Pancreas (tissue), 10 donors: ENCODE data around the gene KCNK5. TPM values are rescaled to one million over a fixed set of nuclear protein-coding genes. Genes with fewer than 3 reads are reported as not detected.

Experiments used
- ATAC-seq, 4 donors: fragments of 200-7000 bp; cut with Tn5 transposase; one replicate each; pipeline versions ENCODE4 v1.8.0 to v1.9.1; 2020; ENCODE audit warnings: mild to moderate bottlenecking in 4 of 4, moderate library complexity in 4 of 4
- DNase-seq, 6 donors: peaks; one replicate each; pipeline ENCODE4 v3.0.0-alpha.2; 2020
- FAIRE-seq: peaks from 2 replicates; lab custom pipeline; 2012; peaks lifted over from hg19 to GRCh38; lab: Jason Lieb, UNC
- H3K27ac ChIP-seq, 4 donors: fragments of 200-600 bp; sonication (generic); 1 replicate in 3 of 4; 2 replicates in 1 of 4; pipeline versions ENCODE4 v1.5.0 to v1.8.0; 2020
- H3K27me3 ChIP-seq, 4 donors: fragments of 200-600 bp; one replicate each; pipeline ENCODE4 v1.8.0; 2021
- H3K36me3 ChIP-seq, 3 donors: fragments of 200-600 bp; sonication (generic) in 1 of 3; one replicate each; pipeline versions ENCODE4 v1.5.0 to v1.8.0; 2020 to 2021
- H3K4me1 ChIP-seq, 3 donors: fragments of 200-600 bp; one replicate each; pipeline ENCODE4 v1.8.0; 2021
- H3K4me3 ChIP-seq, 4 donors: fragments of 200-600 bp; sonication (generic) in 2 of 4; one replicate each; pipeline versions ENCODE4 v1.5.0 to v1.8.0; 2020 to 2021
- H3K9me3 ChIP-seq, 4 donors: fragments of 200-600 bp; one replicate each; pipeline ENCODE4 v1.8.0; 2021
- WGBS, 2 donors: extraction: QIAGEN DNeasy Blood & Tissue Kit; methylation state at CpG; one replicate each; pipeline ENCODE4 v1.1.7; 2013; 5-methylcytosine and 5-hydroxymethylcytosine counted together
- intact Hi-C, 3 donors: fragments of 100-400 bp; cut with DNase I; formaldehyde crosslinking; loops; one replicate each; pipeline versions ENCODE4 v1.11.1 to v1.14.2; 2022
- polyA plus RNA-seq, 2 donors: library from polyadenylated mRNA; stranded (reverse); fragments of 200-250 nt; gene quantifications; one replicate each; pipeline ENCODE4 v1.2.3, GENCODE V29; 2013
- total RNA-seq, 6 donors: library from RNA; stranded (reverse); fragmentation: NEBNext Ultra II Directional in 4 of 6; extraction: Animal tissue kit (Norgen Biotek cat#: 25700) in 4 of 6; gene quantifications; one replicate each; pipeline versions ENCODE4 v1.2.1 to v1.2.4, GENCODE V29; 2021 to 2023
- TF ChIP-seq, protein P1 (sequence below), 4 donors: fragments of 200-600 bp; sonication (generic) in 3 of 4; IDR thresholded peaks; one replicate each; pipeline versions ENCODE4 v1.5.0 to v1.8.0; 2021; ENCODE audit warnings: antibody characterized with exemption in 4 of 4
- donor health status: healthy with polysubstance abuse.
- donor health status: DM: no; HTN: no; CAD: no; lungs with moderate emphysema.
- donor health status: DM: no; HTN: no; CAD: no.
- donor health status: control.
- donor health status: control.
- donor health status: Bipolar disorder and iron deficiency.
- donor health status: DM: yes; HTN: yes; CAD: no.
- donor health status: DM: no; HTN: no; CAD: no.
- donor health status: DM: no; HTN: no; CAD: no.
- donor health status: DM: yes; HTN: yes; CAD: no.

The KCNK5 gene
- total and polyA plus RNA-seq, 8 donors, result 10.8 to 32.4 (median 19.8) TPM

DNA sequence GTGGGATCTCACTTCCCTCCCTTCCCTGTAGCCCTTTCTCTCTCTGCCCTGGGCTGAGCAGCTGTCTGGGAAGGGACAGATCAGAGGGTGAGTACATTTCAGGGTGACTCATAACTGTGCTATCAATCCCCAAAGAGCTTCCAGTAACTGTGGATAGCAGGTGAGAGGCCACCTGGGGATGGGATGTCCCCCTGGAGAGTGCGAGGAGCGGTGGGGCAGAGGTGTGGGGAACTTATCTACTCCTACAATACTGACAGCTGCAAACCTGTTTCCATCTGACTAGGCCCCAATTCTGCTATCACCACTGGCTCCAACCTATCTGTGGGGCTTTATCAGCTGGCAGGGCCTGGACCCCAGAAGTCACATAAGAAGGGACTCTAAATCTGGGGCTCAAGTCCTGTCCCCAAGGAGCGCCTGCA, 32.6 kb downstream of the KCNK5 start:
- Histone ChIP-seq H3K4me3 (no peak overlapping the region), H3K36me3 (peaks cover 0 to 27% (median 0%) of the 10 kb centered on the region in 3 donors), H3K27me3 (no peaks in the 10 kb centered on the region), H3K9me3 (no peaks in the 10 kb centered on the region), H3K27ac (peak overlapping the region in 1 of 4 donors; percentile 37), H3K4me1 (peaks cover 11 to 15% (median 13%) of the 10 kb centered on the region in 3 donors)
- peak in 3 of 4 donors; percentile 25 to 39 (median 37) for ATAC-seq
- WGBS, 2 donors, result 88 to 90% methylated on average over 3 of the region's 3 CpGs
- intact Hi-C loops, result no loop called here
- TF ChIP-seq, protein P1, sequence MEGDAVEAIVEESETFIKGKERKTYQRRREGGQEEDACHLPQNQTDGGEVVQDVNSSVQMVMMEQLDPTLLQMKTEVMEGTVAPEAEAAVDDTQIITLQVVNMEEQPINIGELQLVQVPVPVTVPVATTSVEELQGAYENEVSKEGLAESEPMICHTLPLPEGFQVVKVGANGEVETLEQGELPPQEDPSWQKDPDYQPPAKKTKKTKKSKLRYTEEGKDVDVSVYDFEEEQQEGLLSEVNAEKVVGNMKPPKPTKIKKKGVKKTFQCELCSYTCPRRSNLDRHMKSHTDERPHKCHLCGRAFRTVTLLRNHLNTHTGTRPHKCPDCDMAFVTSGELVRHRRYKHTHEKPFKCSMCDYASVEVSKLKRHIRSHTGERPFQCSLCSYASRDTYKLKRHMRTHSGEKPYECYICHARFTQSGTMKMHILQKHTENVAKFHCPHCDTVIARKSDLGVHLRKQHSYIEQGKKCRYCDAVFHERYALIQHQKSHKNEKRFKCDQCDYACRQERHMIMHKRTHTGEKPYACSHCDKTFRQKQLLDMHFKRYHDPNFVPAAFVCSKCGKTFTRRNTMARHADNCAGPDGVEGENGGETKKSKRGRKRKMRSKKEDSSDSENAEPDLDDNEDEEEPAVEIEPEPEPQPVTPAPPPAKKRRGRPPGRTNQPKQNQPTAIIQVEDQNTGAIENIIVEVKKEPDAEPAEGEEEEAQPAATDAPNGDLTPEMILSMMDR (IDR thresholded peaks at IDR 0.05), result no peak
- no peak for FAIRE-seq
- DNase-seq, result peak in 1 of 6 donors; percentile 17

GRCh38 chr6:39195792-39196385, 33.4 kb downstream of the KCNK5 start:
- H3K4me1 ChIP-seq, result peaks cover 8 to 13% (median 12%) of the 10 kb centered on the region in 3 donors
- intact Hi-C loops, result no loop called here
- ATAC-seq (no peak), DNase-seq (peak in 1 of 6 donors; percentile 2), FAIRE-seq (no peak)
- TF ChIP-seq, protein P1 (IDR thresholded peaks at IDR 0.05), result no peak
- no peaks in the 10 kb centered on the region for H3K9me3 ChIP-seq
- WGBS, 2 donors, result 90 to 95% methylated on average over 3 of the region's 3 CpGs
- H3K36me3 ChIP-seq, result peaks cover 0 to 35% (median 0%) of the 10 kb centered on the region in 3 donors
- H3K27me3 ChIP-seq, result no peaks in the 10 kb centered on the region
- no peak overlapping the region for H3K4me3 ChIP-seq
- peak overlapping the region in 1 of 4 donors; percentile 37 for H3K27ac ChIP-seq

GRCh38 chr6:39194466-39194865, 34.8 kb downstream of the KCNK5 start:
- Histone ChIP-seq H3K4me1 (peaks cover 0 to 8% (median 4%) of the 10 kb centered on the region in 3 donors), H3K36me3 (peaks cover 0 to 44% (median 3%) of the 10 kb centered on the region in 3 donors), H3K9me3 (no peaks in the 10 kb centered on the region), H3K27ac (no peak overlapping the region), H3K27me3 (no peaks in the 10 kb centered on the region), H3K4me3 (no peak overlapping the region)
- DNase-seq (peak in 1 of 6 donors; percentile 38), FAIRE-seq (no peak), ATAC-seq (no peak)
- TF ChIP-seq, protein P1 (IDR thresholded peaks at IDR 0.05), result no peak
- 92 to 93% methylated on average over 9 of the region's 9 CpGs for WGBS, 2 donors
- intact Hi-C loops, result no loop called here

DNA sequence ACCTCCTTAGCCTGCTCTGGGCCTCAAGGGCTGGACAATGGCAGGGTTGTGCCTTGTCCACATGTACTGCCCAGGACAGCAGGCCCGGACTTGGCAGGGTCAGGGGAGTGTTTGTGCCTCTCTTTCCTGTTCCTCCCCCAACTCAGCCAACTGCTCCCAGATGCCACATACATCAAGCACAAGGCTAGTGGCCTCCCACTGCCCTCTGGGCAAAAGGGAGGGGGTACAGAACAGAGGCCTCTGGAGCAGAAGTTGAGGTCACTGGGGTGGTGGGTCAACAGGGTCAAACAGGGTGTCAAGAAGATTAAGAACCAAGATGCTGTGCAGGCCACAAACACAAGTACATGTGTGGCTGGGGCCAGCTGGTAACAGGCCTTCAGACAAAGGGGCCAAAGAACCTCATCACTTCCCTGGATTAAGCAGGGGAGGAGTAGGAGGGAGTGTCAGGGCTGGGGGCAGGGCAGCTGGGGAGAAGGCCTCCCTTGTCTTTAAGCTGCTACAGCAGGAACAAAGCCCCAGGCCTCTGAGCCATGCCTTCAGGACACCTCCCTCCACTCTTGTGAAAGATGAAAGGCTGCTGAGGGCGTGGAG, 36.0 kb downstream of the KCNK5 start:
- WGBS, 2 donors, result 72 to 78% methylated on average over 2 of the region's 2 CpGs
- FAIRE-seq (no peak), ATAC-seq (no peak), DNase-seq (no peak)
- Histone ChIP-seq H3K4me3 (no peak overlapping the region), H3K36me3 (peaks cover 0 to 44% (median 3%) of the 10 kb centered on the region in 3 donors), H3K9me3 (no peaks in the 10 kb centered on the region), H3K4me1 (peaks cover 0 to 5% (median 0%) of the 10 kb centered on the region in 3 donors), H3K27me3 (no peaks in the 10 kb centered on the region), H3K27ac (peak overlapping the region in 1 of 4 donors; percentile 13)
- TF ChIP-seq, protein P1 (IDR thresholded peaks at IDR 0.05), result no peak
- intact Hi-C loops, result no loop called here

- Histone ChIP-seq H3K27ac (no peak overlapping the region), H3K9me3 (no peaks in the 10 kb centered on the region), H3K4me1 (no peaks in the 10 kb centered on the region), H3K4me3 (no peak overlapping the region), H3K36me3 (peaks cover 0 to 44% (median 3%) of the 10 kb centered on the region in 3 donors), H3K27me3 (no peaks in the 10 kb centered on the region)
- DNase-seq (no peak), FAIRE-seq (no peak), ATAC-seq (no peak)
- WGBS, 2 donors, result 72 to 76% methylated on average over 6 of the region's 6 CpGs
- intact Hi-C loops, result no loop called here
- TF ChIP-seq, protein P1 (IDR thresholded peaks at IDR 0.05), result no peak
Measured at GRCh38 chr6:39192736-39193135, 36.5 kb downstream of the KCNK5 start.
